Astrocyte (in vitro differentiated cells and primary cell): Measurements from ENCODE around the gene CAMK2G.

ENCODE experiments used
- CTCF ChIP-seq: IDR thresholded peaks from 2 replicates; pipeline ENCODE4 v1.5.1; 2011; ENCODE audit warnings: low read depth, mild to moderate bottlenecking, inconsistent platforms, low read length, moderate library complexity; ENCODE audit not compliant: insufficient read depth
- EZH2 ChIP-seq: IDR thresholded peaks from 2 replicates; pipeline ENCODE4 v1.6.1; 2012; ENCODE audit warnings: mild to moderate bottlenecking, low read length, inconsistent platforms; ENCODE audit not compliant: insufficient read depth

GRCh38 chr10:73858750-73859427, 15.5 kb downstream of the CAMK2G start:
- TF ChIP-seq CTCF (no peak), EZH2 (no peak)
